OCI-LY1 (cell line): ENCODE measurements around the gene CACNA1D.

Experiments
- EZH2 ChIP-seq: fragments of 200-600 bp; sonication (generic), shearing (Covaris generic); IDR thresholded peaks from 2 replicates; pipeline ENCODE4 v1.8.0; 2017; ENCODE audit warnings: borderline replicate concordance, mixed run types, mild to moderate bottlenecking, antibody characterized with exemption, low read length, moderate library complexity, mixed read lengths
- TF ChIP-seq, protein P1 (sequence below): fragments of 200-600 bp; sonication (generic), shearing (Covaris generic); IDR thresholded peaks from 2 replicates; pipeline ENCODE4 v1.5.1; 2017; ENCODE audit warnings: mild to moderate bottlenecking, antibody characterized with exemption, low read length, moderate library complexity, mixed read lengths

DNA sequence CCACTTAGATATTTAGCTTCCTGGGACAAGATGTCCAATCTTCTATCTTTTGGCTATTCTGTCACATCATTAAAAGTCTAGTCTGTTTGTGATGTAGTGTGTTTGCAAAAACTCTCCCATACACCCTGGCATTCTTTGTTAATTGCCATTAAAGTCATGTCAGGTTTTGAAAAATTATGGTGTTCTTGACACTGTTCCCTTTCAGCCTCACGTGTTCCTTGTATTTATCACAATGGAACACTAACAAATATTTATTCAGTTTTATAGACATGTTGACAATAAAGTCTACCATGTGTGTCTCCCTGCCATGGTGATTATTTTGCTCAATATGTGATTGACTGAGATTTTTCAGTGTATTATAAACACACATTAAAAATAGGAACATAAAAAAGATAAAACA lies 9.4 kb upstream of the CACNA1D start:
- TF ChIP-seq EZH2: no peak
- TF ChIP-seq, protein P1, sequence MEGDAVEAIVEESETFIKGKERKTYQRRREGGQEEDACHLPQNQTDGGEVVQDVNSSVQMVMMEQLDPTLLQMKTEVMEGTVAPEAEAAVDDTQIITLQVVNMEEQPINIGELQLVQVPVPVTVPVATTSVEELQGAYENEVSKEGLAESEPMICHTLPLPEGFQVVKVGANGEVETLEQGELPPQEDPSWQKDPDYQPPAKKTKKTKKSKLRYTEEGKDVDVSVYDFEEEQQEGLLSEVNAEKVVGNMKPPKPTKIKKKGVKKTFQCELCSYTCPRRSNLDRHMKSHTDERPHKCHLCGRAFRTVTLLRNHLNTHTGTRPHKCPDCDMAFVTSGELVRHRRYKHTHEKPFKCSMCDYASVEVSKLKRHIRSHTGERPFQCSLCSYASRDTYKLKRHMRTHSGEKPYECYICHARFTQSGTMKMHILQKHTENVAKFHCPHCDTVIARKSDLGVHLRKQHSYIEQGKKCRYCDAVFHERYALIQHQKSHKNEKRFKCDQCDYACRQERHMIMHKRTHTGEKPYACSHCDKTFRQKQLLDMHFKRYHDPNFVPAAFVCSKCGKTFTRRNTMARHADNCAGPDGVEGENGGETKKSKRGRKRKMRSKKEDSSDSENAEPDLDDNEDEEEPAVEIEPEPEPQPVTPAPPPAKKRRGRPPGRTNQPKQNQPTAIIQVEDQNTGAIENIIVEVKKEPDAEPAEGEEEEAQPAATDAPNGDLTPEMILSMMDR: no peak
